ENCODE data around the gene HOXB1.

GRCh38 chr17:48505788-48506187 lies 25.0 kb downstream of the HOXB1 start:
- TF ChIP-seq, protein P1, sequence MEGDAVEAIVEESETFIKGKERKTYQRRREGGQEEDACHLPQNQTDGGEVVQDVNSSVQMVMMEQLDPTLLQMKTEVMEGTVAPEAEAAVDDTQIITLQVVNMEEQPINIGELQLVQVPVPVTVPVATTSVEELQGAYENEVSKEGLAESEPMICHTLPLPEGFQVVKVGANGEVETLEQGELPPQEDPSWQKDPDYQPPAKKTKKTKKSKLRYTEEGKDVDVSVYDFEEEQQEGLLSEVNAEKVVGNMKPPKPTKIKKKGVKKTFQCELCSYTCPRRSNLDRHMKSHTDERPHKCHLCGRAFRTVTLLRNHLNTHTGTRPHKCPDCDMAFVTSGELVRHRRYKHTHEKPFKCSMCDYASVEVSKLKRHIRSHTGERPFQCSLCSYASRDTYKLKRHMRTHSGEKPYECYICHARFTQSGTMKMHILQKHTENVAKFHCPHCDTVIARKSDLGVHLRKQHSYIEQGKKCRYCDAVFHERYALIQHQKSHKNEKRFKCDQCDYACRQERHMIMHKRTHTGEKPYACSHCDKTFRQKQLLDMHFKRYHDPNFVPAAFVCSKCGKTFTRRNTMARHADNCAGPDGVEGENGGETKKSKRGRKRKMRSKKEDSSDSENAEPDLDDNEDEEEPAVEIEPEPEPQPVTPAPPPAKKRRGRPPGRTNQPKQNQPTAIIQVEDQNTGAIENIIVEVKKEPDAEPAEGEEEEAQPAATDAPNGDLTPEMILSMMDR (IDR thresholded peaks at IDR 0.05; ENCODE audit: low read length): no peak
- TF ChIP-seq EZH2 (IDR thresholded peaks at IDR 0.05; ENCODE audit: borderline replicate concordance, low read length): no peak
